ENCODE measurements around the gene MAN2B1.

The MAN2B1 gene

DNA sequence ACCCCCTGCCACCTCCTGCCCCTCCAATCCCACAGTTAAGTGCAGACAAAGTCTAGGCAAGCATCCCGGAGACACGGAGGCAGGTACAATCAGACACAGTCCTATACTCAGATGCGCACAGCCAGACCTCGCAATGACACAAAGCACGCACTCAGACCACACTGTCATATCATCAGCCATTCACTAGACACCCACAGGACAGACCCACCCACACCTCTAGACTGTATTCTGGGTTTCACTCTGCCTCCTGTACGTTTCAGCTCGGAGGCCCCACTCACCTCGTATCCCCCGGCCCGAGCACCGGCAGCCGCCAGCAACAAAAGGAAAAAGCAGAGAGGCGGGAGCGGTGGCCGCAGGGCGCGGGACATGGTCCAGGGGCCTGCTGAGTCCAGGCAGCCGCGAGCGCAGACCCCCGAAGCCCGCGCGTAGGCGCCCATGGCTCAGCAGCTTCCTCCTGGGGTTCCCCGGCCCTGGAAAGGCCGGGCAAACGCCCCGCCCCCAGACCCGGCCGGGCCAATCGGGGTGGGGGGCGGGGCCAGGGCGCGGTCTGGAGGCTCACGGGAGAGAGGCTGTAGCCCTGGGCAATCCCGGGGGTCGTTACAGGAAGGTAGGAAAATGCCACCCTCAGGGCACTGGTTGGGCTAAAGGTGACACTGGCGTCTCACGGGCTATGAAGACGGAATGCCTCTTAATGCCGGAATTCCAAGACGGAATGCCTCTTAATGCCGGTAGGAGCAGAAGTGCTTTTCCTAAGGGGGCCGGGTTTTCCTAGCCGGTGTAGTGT lies at the start of gene MAN2B1, which contains the start of gene WDR83:
Gene MAN2B1, minus strand, starts transcription at position 478 of the 784 bp plus-strand sequence. Its CDS starts 41 bp downstream, at position 437.
Gene WDR83, plus strand, starts transcription at position 543 of the 784 bp plus-strand sequence. CDS start 2,984 bp downstream, outside the sequence.
- TF ChIP-seq GATA2 (IDR thresholded peaks at IDR 0.05; ENCODE audit: low read depth, low read length) = no peak
- no peak for TF ChIP-seq GATA3 (IDR thresholded peaks at IDR 0.05; ENCODE audit: low read depth, low read length)

DNA sequence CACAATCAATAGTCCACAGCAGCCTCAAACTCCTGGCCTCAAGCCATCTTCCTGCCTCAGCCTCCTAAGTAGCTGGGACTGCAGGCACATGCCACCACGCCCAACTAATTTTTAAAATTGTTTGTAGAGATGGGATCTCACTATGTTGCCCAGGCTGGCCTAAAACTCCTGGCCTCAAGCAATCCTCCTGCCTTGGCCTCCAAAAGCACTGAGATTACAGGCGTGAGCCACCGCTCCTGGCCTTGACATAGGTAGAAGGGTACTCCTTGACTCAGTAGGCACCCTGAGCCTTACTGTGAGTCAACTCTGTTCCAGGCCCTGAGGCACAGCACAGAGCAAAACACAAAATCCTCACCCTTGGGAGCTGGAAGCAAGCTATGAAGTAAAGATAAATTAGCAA lies 49.4 kb upstream of the MAN2B1 start:
- TF ChIP-seq GATA2 (IDR thresholded peaks at IDR 0.05; ENCODE audit: low read depth, low read length) (no peak), GATA3 (IDR thresholded peaks at IDR 0.05; ENCODE audit: low read depth, low read length) (no peak)

DNA sequence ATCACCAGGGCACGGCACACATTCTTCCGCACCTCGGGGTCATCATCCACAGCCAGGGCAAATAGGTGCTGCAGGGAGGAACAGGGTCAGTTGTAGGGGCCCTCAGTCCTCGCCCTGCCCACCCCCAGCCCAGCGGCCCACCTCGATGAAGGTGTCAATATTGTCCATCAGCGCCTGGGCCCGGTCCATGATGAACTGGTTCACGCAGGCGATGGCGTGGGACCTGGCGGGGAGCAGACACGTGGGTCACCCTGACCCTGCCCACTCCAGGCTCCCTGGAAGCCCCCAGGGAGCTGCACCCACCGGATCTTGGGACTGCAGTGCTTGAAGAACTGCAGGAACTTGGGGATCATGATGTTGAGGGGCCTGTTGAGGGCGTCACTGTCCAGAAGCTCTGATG lies 48.6 kb upstream of the MAN2B1 start:
- TF ChIP-seq GATA2 (IDR thresholded peaks at IDR 0.05; ENCODE audit: low read depth, low read length) (no peak), GATA3 (IDR thresholded peaks at IDR 0.05; ENCODE audit: low read depth, low read length) (no peak)

DNA sequence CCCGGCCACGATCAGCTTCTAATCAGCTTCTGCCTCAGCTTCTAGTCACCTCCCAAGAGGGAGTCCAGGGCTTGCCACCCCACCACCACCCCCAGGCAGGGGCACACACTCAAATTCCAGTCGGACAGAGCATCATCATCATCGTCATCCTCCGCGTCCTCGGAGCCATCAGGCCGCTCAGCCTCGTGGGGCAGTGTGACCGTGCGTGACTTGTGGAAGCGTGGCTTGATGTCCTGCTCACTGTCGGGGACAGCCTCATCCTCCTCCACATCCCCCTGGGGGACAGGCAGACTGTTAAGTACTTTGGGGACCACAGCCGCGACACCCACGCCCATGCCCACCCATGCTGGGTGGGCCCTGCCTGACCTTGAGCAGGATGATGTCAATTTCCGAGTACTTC lies 44.6 kb upstream of the MAN2B1 start:
- TF ChIP-seq GATA2 (IDR thresholded peaks at IDR 0.05; ENCODE audit: low read depth, low read length) = no peak
- no peak for TF ChIP-seq GATA3 (IDR thresholded peaks at IDR 0.05; ENCODE audit: low read depth, low read length)

DNA sequence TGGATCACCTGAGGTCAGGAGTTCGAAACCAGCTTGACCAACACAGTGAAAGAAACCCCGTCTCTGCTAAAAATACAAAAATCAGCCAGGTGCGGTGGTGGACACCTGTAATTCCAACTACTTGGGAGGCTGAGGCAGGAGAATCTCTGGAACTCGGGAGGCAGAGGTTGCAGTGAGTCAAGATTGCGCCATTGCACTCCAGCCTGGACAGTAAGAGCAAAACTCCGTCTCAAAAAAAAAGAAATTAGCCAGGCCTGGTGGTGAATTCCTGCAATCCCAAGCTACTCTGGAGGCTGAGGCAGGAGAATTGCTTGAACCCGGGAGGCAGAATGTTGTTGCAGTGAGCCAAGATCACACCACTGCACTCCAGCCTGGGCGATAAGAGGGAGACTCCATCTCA lies 42.1 kb upstream of the MAN2B1 start:
- TF ChIP-seq GATA3 (IDR thresholded peaks at IDR 0.05; ENCODE audit: low read depth, low read length) (no peak), GATA2 (IDR thresholded peaks at IDR 0.05; ENCODE audit: low read depth, low read length) (no peak)

DNA sequence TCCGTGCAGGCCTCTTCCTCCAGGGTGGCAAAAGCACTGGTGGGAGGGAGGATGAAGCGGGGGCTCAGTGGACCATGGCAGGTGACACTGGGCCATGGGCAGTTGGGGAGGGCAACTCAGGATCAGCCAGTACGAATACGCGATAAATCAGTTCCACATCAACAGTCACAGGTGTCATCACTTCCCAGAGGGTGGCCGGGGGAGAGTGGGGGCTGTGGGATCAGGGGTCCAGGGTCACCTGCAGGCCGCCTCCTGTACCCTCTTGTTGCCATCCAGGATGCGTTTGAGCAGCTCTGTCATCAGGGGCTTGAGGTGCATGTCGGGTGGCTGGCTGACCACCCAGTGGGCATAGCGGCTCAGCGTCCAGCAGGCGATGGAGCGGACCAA lies 39.8 kb upstream of the MAN2B1 start:
- TF ChIP-seq GATA2 (IDR thresholded peaks at IDR 0.05; ENCODE audit: low read depth, low read length) = no peak
- TF ChIP-seq GATA3 (IDR thresholded peaks at IDR 0.05; ENCODE audit: low read depth, low read length) = no peak

DNA sequence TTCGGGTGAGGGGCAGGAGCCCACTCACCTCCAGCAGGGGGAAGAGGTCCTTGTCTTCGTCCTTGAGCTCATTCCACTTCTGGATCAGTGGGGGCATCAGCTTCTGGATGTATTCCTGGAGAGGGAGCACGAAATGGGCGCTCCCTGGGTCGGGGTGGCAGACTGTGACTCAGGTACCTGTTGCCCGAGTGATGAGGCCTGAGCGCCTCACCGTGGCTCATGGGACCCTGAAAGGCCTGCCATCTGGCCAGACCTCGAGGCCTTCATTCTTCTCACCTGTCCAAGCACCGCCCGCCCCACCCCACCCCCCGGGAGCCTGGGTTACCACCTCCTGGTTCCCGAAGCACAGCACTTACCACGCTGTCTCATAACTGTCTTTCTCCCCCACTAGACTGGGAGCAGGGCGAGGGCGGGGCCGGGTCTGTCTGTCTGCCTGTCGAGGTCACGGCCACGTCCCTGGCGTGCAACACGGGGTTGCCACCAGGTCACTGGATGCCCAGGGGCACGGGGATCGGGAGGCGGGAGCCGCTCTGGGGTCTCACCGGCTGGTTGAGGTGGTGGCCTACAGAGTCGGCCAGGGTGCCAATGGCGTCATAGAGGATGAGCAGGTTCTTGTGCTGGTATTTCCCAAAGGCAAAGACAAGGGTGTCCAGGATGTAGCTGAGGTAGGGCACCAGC lies 39.3 kb upstream of the MAN2B1 start:
- TF ChIP-seq GATA2 (IDR thresholded peaks at IDR 0.05; ENCODE audit: low read depth, low read length) (no peak), GATA3 (IDR thresholded peaks at IDR 0.05; ENCODE audit: low read depth, low read length) (no peak)

DNA sequence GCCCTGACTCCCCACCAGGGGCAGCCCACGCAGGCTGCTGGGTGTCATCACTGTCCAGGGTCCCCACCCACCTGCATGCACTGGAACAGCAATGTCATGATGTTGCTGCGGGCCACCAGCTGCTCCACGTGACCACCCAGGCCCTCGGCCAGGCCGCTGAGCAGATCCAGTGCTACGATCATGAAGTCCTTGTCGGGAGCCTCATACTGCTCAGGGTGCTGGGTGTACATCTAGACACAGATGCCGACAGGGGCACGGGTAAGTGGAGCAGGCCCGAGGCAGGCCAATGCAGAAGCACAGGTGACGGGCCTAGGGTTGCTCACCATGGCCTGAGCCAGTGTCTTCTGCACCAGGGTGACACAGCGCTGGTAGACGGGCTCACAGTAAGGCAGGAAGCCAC lies 38.6 kb upstream of the MAN2B1 start:
- no peak for TF ChIP-seq GATA3 (IDR thresholded peaks at IDR 0.05; ENCODE audit: low read depth, low read length)
- no peak for TF ChIP-seq GATA2 (IDR thresholded peaks at IDR 0.05; ENCODE audit: low read depth, low read length)

DNA sequence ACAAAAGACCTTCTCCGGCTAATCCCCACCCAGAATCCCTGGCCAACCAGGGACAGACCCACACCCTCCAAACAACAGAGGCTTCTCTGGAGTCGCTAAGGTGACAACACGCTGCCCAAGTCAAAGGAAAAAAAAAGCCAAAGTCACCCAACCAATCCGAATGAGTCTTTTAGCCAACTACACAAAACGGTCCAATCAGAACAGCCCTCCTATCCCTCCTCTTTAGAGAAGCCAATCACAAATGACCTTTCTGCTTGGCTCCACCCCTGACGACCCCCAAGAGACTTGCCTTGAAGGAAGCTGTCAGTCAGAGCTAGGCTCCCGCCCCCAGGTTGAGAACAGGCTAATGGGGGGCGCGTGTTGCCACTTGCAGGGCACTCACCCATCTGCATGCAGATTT lies 36.5 kb upstream of the MAN2B1 start:
- TF ChIP-seq GATA2 (IDR thresholded peaks at IDR 0.05; ENCODE audit: low read depth, low read length) = no peak
- no peak for TF ChIP-seq GATA3 (IDR thresholded peaks at IDR 0.05; ENCODE audit: low read depth, low read length)

DNA sequence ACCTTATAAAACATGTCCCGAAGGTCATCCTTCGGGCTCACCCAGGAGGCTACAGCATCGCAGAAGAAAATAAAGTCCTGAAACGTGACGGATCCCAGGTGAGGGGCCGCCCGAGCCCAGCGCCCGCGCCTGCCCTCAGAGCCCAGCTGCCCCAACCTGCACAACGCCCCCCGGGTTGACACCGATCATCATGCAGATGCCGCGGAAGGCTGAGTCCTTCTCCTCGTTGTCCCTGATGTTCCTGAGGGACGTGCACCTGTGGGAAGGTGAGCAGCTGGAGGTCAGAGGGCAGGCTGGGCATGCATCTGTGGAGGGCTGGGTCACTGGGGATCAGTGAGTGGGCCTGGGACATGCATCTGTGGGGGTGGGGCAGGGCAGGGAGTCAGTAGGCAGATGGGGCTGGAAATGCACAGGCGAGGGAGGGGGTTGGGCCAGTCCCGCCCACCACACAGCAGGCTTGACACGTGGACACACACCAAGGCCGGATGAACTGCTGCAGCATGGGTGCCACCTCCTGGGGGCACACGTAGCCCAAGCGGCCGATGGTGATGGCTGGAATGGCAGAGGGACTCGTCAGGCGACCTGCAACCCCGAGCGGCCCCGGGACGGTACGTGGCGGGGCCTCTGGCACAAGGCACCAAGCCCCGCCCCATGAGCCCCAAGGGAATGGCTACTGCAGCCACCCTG lies 35.2 kb upstream of the MAN2B1 start:
- TF ChIP-seq GATA3 (IDR thresholded peaks at IDR 0.05; ENCODE audit: low read depth, low read length) (no peak), GATA2 (IDR thresholded peaks at IDR 0.05; ENCODE audit: low read depth, low read length) (no peak)

DNA sequence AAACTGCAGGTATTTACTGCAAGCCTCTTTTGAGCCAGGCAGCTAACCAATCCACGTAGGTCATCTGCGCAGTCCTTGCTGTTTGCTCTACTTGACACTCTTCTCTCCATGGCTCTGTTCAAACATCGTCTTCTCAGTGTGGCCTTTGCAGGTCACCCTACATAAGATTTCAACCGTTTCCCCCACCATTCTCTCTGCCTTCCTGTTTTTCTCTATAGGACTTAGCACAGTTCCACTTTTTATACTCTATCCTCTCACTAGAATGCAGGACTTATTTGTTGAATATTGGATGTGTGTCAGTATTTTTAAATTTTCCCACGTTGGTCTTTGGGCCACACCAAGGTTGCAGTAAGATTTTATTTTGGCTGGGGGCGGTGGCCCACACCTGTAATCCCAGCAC lies 31.6 kb upstream of the MAN2B1 start:
- TF ChIP-seq GATA2 (IDR thresholded peaks at IDR 0.05; ENCODE audit: low read depth, low read length) = no peak
- TF ChIP-seq GATA3 (IDR thresholded peaks at IDR 0.05; ENCODE audit: low read depth, low read length) = no peak

DNA sequence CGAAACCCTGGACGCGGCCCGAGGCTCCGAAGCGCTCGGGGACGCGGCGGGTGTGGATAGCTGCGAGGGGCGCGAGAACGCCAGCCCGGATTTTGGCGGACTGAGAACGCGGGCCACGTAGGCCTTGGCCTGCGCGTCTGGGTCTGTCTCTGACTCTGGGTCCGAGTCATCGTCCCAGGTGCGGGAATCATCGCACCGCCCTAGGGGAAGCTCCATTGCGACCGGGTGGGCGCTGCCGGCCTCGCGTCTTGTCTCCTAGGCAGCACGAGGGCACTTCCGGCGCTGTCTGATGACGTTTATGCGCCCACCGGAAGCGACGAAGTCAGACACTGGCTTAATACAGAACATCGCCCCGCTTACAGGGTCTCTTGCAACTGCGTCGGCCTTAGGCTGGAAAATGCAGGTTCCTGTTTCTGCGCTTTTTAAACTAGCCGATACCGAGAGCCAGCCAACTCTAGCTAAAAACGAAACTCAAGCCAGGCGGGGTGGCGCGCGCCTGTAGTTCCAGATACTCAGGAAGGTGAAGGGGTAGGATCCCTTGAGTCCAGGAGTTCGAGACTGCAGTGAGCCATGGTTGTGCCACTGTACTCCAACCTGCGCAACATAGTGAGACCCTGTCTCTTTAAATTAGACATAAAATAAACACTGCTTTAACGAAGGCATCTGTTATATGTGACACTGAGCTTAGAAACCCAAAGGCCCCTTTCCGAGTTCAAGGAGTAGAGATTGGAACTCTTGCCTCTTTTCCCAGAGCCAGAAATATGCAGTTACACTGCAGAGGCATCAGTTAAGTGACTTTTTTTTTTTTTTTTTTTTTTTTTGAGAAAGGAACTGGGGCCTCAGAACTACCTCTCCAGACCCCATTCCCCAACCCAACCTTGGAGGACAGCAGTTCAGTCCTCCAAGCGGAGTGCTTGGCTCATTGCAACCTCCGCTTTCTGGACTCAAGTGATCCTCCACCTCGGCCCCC lies 30.1 kb upstream of the MAN2B1 start, which contains the start of gene FBXW9:
Gene FBXW9, minus strand, starts transcription at position 266 of the 970 bp plus-strand sequence. Its CDS starts 50 bp downstream, at position 216.
- TF ChIP-seq GATA2 (IDR thresholded peaks at IDR 0.05; ENCODE audit: low read depth, low read length) (no peak), GATA3 (IDR thresholded peaks at IDR 0.05; ENCODE audit: low read depth, low read length) (no peak)

DNA sequence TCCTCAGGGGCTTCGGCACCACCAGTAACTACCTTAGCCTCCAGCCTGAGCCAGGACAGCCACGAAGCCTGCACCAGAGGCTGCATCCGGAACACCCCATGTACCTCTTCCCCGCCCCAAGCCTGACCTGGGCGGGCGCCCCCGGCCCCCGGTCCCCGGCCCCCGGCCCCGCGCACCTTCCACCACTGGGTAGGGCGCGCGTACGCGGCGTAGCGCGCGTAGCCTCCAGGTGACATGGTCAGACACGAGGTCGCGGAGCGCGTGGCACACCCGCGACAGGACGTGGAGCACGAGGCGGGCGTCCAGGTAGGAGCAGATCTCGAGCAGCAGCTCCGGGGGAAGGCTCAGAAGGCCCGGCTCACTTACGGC lies 29.4 kb upstream of the MAN2B1 start:
- no peak for TF ChIP-seq GATA3 (IDR thresholded peaks at IDR 0.05; ENCODE audit: low read depth, low read length)
- no peak for TF ChIP-seq GATA2 (IDR thresholded peaks at IDR 0.05; ENCODE audit: low read depth, low read length)
